ENCODE results near the gene TTYH1. TPM values are rescaled to one million over a fixed set of nuclear protein-coding genes. Genes with fewer than 3 reads are reported as not detected.
"Not testable (repeated sequence)": the region's sequence is repeated elsewhere in the genome, so short reads cannot be mapped to it uniquely, and the experiment has no call there.

The TTYH1 gene
- total RNA-seq, 4 donors from 2014 or later, result 0.63 to 17.8 (median 10.8) TPM

DNA sequence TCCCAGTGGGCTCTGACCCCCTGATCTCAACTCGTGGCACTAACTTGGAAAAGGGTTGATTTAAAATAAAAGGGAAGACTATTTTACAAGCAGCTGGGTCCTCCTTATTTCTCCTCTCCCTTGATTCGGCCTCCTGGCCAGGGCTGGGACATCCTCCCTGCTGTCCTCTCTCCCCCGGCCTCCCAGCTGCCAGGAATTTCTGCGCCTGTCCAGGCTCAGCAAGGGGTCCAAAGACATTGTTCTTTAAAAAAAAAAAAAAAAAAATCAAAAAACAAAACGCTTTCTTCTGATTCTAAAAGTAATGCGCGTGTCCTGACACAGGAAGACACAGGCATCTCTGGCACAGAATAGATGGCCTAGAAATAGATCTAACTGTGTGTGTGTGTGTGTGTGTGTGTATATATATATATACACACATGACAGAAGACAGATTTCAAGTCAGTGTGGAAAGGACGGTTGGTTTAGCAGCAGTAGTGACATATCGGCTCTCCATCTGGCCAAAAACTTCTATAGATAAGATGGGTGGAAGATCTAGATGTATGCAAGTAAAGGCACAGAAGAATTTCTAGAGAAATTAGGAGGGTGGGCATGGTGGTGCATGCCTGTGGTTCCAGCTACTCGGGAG, 21.5 kb downstream of the TTYH1 start:
- no peak overlapping the region for H3K4me3 ChIP-seq (ENCODE audit: low read depth, poor library complexity, severe bottlenecking)
- TF ChIP-seq, protein P1, sequence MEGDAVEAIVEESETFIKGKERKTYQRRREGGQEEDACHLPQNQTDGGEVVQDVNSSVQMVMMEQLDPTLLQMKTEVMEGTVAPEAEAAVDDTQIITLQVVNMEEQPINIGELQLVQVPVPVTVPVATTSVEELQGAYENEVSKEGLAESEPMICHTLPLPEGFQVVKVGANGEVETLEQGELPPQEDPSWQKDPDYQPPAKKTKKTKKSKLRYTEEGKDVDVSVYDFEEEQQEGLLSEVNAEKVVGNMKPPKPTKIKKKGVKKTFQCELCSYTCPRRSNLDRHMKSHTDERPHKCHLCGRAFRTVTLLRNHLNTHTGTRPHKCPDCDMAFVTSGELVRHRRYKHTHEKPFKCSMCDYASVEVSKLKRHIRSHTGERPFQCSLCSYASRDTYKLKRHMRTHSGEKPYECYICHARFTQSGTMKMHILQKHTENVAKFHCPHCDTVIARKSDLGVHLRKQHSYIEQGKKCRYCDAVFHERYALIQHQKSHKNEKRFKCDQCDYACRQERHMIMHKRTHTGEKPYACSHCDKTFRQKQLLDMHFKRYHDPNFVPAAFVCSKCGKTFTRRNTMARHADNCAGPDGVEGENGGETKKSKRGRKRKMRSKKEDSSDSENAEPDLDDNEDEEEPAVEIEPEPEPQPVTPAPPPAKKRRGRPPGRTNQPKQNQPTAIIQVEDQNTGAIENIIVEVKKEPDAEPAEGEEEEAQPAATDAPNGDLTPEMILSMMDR (IDR thresholded peaks at IDR 0.05), result no peak
- TF ChIP-seq POLR2A (IDR thresholded peaks at IDR 0.05), result no peak
- intact Hi-C loops (cut with DNase I; ENCODE audit: low total_unique reads), result no loop called here
- WGBS, 2 donors, result 84 to 88% methylated on average over 10 of the region's 10 CpGs
- no peak for DNase-seq (ENCODE audit: low spot score in 2 of 2)

- DNase-seq (ENCODE audit: low spot score in 2 of 2), result no peak
- intact Hi-C loops (cut with DNase I; ENCODE audit: low total_unique reads), result no loop called here
- no peak overlapping the region for H3K4me3 ChIP-seq (ENCODE audit: low read depth, poor library complexity, severe bottlenecking)
- TF ChIP-seq, protein P1 (IDR thresholded peaks at IDR 0.05), result no peak
- no peak for TF ChIP-seq POLR2A (IDR thresholded peaks at IDR 0.05)
- WGBS, 2 donors, result 44 to 46% methylated on average over 14 of the region's 15 CpGs
Measured at GRCh38 chr19:54439174-54439851, 24.0 kb downstream of the TTYH1 start.

- no peak for TF ChIP-seq POLR2A (IDR thresholded peaks at IDR 0.05)
- TF ChIP-seq, protein P1 (IDR thresholded peaks at IDR 0.05), result no peak
- intact Hi-C loops (cut with DNase I; ENCODE audit: low total_unique reads), result no loop called here
- WGBS, 2 donors, result 88 to 95% methylated on average over 5 of the region's 5 CpGs
- DNase-seq (ENCODE audit: low spot score in 2 of 2), result no peak
- H3K4me3 ChIP-seq (ENCODE audit: low read depth, poor library complexity, severe bottlenecking), result no peak overlapping the region
Measured at GRCh38 chr19:54440641-54441040, 25.4 kb downstream of the TTYH1 start.

GRCh38 chr19:54444737-54445136, 29.5 kb downstream of the TTYH1 start:
- intact Hi-C loops (cut with DNase I; ENCODE audit: low total_unique reads), result no loop called here
- WGBS, 2 donors, result 81 to 87% methylated on average over 7 of the region's 7 CpGs
- DNase-seq (ENCODE audit: low spot score in 2 of 2), result no peak
- H3K4me3 ChIP-seq (ENCODE audit: low read depth, poor library complexity, severe bottlenecking), result no peak overlapping the region
- no peak for TF ChIP-seq POLR2A (IDR thresholded peaks at IDR 0.05)
- TF ChIP-seq, protein P1 (IDR thresholded peaks at IDR 0.05), result no peak

- DNase-seq (ENCODE audit: low spot score in 2 of 2); intact Hi-C loops (cut with DNase I; ENCODE audit: low total_unique reads); H3K4me3 ChIP-seq (ENCODE audit: low read depth, poor library complexity, severe bottlenecking): not testable (repeated sequence)
- 85 to 89% methylated on average over 15 of the region's 15 CpGs for WGBS, 2 donors
Measured at GRCh38 chr19:54446349-54446748, 31.1 kb downstream of the TTYH1 start.

DNA sequence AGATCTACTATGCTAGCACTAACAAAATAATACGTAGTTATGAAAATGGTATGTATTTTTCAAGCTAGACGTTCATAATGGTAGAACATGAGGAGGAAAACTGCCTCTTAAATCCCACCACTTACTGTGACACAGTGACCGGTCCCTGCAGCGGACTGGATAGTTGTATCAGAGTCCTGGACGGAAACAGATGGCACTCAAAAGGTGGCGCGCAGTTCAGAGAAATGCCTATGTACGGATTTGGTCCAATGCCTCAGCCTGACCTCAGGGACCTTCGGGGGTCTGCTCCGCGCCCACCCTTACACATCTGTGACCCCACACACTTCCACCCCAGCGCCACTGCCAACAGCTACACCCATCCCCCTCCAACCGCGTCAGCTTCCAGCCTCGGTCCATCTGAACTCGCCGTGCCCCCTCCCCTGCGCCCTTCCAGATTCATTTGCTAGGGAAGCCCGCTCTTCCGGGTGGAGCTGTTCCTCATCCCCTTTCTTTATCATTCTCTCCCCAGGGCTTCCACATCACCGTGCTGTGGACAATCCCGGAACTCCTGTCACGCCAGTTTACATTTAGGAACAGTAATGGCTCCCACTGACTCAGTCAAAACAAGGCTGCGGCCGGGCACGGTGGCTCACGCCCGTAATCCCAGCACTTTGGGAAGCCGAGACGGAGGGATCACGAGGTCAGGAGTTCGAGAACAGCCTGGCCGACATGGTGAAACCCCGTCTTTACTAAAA, 32.9 kb downstream of the TTYH1 start:
- peak overlapping the region; percentile 74 for H3K4me3 ChIP-seq (ENCODE audit: low read depth, poor library complexity, severe bottlenecking)
- TF ChIP-seq POLR2A (IDR thresholded peaks at IDR 0.05), result no peak
- TF ChIP-seq, protein P1 (IDR thresholded peaks at IDR 0.05), result no peak
- intact Hi-C loops (cut with DNase I; ENCODE audit: low total_unique reads), result no loop called here
- peak in 1 of 2 donors; percentile 93 for DNase-seq (ENCODE audit: low spot score in 2 of 2)
- 1% methylated on average over 34 of the region's 34 CpGs for WGBS, 2 donors
